ENCODE data around the gene DOCK4. TPM values are rescaled to one million over a fixed set of nuclear protein-coding genes. Genes with fewer than 3 reads are reported as not detected.

DOCK4 gene
- total RNA-seq, 1 donor from 2014 or later = 70.9 TPM

DNA sequence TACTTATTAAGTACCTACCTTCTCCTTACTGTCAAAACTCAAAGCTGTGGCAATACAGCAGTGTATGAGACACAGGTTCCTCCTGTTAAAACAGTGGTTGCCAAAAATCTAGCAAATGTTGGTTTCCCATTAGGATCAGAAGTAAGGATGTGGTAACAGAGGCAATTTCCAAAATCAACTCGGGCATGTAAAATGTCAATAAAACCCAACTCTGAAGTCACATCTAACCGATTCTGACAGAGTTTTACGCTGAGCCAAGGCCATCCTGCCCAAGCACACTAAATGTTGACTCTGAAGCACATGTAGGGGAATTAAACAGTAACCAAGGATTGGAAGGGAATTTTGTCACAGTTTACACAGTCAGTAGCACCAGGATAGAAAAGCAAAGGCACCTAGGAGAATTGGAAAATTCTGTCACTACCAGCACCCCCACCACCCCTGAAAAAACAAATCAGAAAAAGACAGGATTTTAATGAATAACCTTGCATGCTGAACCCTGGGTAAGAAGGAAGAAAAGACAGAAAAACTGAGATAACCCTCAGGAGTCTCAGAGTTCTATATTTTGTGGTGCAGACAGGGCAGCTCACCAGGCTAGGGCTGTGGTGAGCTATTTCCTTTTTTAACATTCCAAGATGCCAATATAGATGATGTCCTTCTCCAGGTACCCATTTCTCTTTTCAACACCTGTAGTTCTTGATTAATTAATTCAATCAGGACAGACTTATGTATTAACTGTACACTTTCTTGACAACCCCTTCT, 119.5 kb downstream of the DOCK4 start:
- FAIRE-seq (no peak), DNase-seq (ENCODE audit: low spot score in 2 of 2) (no peak)

DNA sequence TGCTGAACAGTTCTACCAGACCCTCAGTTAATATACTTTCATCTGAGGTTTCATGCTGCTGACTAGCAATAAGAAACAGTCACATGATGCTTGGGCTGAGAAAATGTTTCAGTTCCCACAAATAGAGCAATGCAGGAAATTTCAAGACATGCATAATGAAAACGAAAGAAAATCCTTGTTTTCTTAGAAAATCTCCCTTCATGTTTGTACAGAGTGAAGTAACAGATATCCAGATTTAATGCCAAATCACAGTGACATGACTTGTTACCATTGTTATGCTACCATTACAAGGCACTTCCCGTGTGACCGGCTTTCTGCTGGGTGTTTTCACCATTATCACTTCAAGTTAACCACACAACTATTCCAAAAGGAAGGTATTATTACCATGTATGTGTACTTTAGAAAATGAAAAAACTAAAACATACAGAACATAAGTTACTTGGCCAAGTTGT, 121.7 kb downstream of the DOCK4 start:
- FAIRE-seq = no peak
- DNase-seq (ENCODE audit: low spot score in 2 of 2) = no peak

DNA sequence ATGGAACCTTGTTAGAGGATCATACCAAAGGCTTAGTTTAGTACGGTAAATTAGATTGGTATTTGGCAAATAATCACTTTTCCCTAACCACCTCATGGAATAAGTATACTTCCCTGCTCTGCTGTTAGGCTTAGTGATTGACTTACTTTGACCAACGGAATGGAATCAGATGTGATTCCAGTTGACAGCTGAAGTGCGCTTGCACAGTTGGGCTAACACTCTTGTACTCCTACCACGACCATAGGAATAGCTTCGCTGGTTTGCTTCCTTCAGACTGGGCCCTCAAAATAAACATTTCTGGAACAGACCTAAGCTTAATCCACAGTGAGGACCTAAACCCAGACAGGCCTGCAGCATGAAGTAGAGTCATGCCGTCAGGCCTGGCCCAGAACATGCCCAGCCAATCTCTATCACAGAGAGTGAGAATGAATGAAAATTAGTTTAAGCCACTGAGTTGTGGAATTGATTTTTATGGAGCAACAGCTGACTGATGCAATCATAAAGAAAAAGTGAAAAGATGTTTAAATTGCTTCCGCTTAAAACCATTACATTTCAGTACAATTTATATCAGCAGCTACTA, 122.3 kb downstream of the DOCK4 start:
- FAIRE-seq (no peak), DNase-seq (ENCODE audit: low spot score in 2 of 2) (no peak)

DNA sequence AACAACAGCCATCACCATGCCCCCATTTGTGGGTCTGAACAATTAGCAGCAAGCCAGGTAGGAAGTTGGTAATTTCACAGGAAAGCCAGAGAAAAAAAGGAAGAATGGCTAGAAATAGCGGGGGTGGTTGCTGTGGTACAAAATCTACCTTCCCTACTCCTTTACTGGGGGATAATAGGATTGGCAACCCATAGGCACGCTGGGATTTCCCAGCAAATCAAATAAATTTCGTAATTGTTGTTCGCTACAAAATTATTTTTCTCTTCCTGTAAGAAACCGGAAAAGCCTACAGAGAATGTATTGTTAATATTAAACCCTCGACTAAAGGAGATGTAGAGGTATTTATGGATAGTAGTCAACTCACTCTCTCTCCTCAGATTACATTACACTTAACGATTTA, 123.9 kb downstream of the DOCK4 start:
- DNase-seq (ENCODE audit: low spot score in 2 of 2) = no peak
- FAIRE-seq = no peak

DNA sequence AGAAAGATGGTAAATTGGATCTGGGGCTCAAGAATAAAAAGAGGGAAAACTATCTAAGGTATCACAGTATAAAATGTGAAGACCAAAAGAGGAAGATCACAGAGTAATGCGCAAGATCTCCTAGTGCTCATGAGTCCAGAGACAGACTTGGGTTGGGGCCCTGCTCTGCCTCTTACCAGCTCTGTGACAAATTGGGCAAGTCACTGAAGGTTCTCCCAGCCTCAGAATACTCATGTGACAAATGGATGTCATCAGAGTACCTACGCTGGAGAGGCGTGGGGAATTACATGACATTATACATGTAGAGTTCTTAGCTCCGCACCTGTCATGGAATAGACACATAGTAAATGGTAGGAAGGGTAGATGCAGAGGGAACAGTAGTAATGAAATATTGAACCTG, 124.4 kb downstream of the DOCK4 start:
- DNase-seq (ENCODE audit: low spot score in 2 of 2) = no peak
- no peak for FAIRE-seq

DNA sequence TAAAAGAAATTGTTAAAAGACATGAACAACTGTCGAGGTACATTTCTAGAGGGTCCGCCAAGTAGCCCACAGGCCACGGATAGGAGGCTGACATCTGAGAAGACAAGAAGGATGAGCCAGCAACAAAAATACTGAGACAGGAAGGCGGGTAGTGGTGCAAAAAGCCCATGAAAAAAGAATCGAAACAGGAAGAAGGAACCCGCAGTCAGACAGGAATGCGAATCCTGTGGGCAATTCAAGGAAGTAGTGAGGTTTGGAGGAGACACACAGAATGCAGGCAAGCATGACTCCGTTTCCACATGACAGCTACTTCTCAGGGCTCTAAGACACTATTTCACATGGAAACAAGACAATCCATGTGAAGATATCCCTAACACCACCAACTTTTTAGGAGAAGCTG, 125.2 kb downstream of the DOCK4 start:
- DNase-seq (ENCODE audit: low spot score in 2 of 2) (no peak), FAIRE-seq (no peak)

DNA sequence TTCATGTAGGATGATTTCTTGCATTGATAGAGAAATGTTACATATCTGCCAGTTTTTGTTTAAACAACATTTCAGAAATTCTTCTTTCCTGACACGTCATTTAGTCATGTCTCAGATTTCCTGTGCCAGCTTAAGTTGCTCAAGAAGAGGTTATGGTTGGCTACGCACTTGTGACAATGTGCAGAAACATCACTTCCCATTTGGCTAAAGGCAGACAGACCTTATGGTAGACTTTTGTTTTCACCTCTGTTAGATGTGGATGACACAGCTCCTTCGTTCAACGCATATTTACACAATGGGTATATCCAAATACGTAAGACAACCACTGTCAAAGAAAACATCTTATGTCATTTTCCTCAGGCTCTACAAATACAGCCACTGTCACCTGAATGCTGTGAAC, 125.8 kb downstream of the DOCK4 start:
- FAIRE-seq = no peak
- DNase-seq (ENCODE audit: low spot score in 2 of 2) = no peak

DNA sequence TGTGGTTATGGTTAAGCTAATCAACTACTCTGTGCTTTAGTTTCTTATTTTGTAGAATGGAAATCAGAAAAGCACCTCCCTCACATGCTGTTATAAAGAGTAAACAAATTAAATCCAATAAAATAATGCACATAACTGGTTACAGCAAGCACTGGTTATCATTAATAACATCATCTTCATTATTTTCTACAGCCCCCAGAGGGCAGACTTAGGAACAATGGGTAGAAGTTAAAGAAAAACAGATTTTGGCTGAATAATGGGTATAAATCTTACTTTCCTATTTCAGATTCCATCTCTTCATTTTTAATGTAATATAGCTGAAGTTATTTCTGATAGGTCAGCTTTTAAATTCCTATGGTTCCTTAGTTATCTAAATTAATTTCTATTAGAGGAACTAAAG, 126.5 kb downstream of the DOCK4 start:
- DNase-seq (ENCODE audit: low spot score in 2 of 2) = no peak

DNA sequence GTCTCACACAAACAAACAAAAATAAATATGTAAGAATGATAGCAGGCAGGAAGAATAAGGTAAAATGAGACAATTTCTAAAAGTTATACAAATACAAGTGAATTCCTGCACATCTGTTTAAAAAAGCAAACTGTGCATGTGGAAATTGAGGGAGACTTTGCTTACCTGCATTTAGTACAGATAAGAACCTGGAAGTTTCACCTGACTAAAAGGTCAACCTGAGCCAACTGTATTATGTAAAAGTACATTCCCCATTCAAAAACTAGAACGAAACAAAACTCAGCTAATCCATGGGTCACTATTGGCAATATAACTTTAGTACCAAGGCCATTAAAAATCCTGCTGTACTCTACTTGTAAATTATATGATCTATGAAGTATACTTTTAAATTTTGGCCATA, 127.1 kb downstream of the DOCK4 start:
- no peak for FAIRE-seq

More for the DNA sequence above, 126.5 kb downstream of the DOCK4 start:
- no peak for FAIRE-seq

DNA sequence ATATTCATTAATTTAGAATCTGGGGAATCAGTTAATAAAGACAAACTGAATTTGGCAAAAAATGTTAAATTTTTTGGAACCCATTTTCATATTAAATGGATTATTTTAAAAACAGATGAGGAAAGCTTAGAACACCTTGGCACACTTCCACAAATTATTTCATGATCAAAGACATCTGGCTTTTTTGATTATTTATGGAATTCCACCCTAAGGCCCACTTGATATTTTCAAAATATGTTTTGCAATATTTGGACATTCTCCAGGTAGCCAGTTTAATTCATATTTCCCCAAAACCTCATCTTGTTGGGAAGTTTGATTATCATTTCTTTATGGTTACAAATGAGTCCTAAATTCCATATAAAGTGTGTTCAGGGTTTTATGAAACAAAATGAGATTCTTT, 129.9 kb downstream of the DOCK4 start:
- DNase-seq (ENCODE audit: low spot score in 2 of 2) (no peak), FAIRE-seq (no peak)

More for the DNA sequence above, 127.1 kb downstream of the DOCK4 start:
- no peak for DNase-seq (ENCODE audit: low spot score in 2 of 2)

DNA sequence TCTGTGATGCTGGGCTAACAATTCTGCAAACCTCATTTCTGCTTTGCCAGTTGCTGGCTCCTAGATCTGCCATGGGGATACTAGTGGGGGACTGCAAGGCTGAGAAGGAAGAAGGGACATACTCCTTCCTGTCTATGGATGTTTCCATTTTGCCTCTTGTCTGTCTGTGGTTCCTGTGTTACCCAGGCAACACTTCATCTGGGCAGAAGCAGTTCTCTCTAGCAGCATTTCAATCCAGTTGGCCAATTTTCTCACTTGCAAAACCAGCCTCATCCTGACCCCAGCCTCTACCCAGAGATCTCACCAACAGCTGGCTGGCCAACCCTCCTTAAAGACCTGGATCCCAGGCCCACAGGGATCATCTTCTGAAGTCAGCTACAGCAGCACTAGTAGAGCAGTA, 131.7 kb downstream of the DOCK4 start:
- FAIRE-seq (no peak), DNase-seq (ENCODE audit: low spot score in 2 of 2) (no peak)

DNA sequence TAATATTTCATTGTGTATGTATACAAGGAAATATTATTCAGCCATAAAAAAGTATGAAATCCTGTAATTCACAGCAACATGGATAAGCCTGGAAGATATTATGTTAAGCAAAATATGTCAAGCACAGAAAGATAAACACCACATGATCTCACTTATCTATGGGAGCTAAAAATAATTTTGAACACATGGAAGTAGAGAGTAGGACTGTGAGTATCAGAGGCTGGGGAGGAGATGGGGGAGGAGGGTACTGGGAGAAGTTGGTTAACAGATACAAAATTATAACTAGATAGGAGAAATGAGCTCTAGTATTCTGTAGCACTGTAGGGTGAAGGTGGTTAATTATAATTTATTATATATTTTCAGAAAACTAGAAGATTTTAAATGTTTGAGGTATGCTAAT, 132.7 kb downstream of the DOCK4 start:
- DNase-seq (ENCODE audit: low spot score in 2 of 2) (no peak), FAIRE-seq (no peak)

DNA sequence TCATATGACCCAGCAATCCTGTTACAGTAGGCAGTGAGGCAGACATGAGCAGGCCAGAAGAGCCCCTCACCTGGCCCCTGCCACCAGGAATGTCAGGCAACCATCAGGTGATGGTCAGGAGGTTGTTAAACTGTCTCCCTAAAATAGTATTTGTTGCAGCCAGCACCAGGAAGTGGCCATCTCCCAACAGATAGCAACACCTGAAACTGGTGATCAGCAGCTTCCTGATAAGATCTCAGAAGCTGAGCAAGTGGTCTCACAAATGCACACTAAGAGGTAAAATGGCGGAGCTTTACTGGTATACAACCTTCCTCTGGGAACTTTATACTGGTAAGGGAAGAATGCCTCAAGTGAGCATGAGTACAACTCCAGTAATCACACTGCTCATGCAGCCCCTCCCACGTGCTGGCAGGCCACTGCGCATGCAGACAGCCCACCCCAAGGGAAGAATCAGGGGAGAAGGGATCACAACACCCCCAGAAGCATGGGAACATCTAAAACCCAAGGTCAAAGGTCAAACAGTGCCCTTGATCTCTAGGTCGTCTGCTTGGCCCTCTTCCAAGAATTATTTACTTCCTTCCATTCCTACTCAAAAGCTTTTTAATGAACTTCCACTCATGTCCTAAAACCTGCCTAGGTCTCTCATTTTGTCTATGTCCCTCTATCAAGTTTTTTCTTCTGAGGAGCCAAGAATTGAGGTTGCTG, 133.5 kb downstream of the DOCK4 start:
- DNase-seq (ENCODE audit: low spot score in 2 of 2) = no peak
- no peak for FAIRE-seq

DNA sequence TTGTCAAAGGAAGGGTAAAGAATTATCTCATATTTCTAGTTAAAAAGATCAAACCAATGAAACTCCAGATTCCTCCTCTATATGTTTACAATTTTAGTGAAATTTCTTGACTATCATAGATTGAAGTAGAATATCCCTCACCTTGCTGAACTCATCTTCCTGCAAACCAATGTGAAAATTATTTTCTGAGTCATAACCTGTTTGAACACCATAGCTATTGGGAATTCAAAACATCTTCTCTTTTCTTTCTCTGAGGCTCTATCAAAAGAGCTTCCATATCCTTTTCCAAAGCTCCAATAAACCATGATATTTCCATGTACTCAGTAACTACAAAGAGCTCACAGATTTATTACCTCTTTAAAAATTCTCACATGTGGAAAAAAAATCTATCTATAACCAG, 134.3 kb downstream of the DOCK4 start:
- FAIRE-seq (no peak), DNase-seq (ENCODE audit: low spot score in 2 of 2) (no peak)

DNA sequence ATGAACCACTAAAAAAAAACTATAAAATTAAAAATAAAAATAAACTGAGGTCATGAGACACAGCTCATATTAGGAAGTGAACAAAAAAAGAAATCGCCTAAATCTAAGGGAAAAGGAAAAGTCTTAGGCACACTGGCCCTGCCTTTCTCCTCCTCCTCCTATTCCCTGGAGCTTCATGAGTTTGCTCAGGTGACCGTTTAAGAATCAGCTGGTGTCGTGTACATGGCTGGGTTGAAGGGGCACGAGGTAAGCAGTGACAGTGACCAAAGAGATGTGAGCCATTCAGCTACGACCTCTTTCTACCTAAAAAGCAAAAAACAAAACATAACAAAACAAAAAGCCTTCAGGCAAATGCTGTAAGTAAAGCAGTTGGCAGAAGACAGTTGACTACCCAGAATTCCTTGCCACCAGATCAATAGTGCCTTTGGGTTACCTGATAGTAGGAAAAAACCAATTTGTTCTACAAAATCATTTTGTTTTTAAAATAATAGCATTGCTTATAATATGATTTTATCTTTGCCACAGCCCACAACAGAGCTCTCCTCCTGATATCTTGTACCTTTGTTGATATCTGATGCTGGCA, 135.4 kb downstream of the DOCK4 start:
- no peak for DNase-seq (ENCODE audit: low spot score in 2 of 2)
- no peak for FAIRE-seq

DNA sequence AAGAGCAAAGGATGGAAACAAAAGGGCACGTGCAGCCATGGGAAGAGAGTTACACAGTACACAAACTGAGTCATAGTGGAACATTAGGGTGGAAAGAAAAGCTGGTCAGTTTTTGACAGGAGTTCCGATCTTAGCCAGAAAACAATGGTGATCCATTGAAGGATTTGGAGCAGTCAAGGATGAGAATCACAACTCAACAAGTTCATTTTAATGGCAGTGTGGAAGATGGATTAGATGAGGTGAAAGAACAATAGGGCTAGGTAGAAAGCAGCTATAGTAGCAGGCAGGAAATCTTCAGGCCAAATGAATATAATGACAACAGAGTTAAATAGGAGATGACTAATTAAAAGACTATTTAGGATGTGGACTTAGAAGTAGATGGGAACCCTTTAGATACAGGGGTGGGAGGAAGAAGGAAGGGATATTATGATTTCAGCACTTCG, 136.3 kb downstream of the DOCK4 start:
- FAIRE-seq = no peak
- DNase-seq (ENCODE audit: low spot score in 2 of 2) = no peak

DNA sequence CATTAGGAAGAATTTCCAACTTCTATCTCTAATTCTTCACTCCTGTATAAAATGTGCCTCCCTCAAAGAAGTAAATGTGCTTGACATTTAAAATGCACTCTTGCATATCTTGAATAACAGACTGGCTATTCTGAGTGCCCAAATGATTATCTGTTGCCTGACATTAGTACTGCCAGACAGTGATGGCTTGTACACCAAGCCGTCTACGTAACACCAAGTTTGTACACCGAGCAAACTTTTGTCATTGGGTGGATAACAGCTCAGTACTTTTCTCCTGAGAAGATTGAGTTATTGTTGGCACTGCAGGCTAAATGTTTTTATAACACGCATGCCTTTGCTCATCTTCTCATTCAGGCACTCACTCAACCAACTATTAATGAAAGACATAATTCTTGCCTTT, 137.2 kb downstream of the DOCK4 start:
- no peak for FAIRE-seq
- no peak for DNase-seq (ENCODE audit: low spot score in 2 of 2)

DNA sequence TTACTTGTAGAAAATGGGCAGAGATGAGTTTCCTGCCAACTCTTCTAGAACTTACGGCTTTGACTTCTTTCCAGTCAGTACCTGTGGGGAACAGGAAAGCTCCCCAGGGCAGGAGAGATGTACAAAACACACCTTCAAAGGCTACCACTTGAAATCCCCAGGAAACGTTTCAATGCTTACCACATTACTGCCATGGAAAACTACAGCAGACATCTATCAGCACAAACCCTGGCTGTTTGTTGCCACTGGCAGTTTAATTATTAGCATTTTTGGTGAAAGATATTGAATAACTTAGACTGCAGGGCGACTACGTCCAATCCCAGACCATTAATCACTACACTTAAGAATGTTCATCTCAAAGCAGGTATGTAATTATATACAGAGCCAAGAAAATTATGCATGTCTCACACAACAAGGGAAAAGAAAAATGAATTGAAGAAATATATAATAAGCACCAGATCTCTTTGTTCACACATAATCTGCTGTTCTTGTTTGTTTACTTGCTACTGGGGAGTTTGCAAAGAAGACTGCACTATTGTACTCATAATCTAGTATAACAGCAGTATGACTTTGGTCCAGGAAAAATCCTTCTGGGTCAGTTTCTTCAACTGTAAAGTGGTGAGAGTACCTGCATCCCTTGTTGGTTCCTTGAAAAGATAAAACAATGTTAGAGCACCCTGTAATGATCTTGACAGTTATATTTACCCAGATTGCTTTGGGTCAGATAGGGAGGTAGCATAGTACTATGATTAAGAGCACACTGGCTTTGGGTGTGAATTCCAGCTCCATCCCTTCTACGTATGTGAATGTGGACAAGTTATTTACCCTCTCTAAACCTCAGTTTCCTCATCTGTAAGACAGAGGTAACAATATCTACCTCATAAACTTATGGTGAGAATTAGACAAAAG, 138.3 kb downstream of the DOCK4 start:
- FAIRE-seq (no peak), DNase-seq (ENCODE audit: low spot score in 2 of 2) (no peak)

DNA sequence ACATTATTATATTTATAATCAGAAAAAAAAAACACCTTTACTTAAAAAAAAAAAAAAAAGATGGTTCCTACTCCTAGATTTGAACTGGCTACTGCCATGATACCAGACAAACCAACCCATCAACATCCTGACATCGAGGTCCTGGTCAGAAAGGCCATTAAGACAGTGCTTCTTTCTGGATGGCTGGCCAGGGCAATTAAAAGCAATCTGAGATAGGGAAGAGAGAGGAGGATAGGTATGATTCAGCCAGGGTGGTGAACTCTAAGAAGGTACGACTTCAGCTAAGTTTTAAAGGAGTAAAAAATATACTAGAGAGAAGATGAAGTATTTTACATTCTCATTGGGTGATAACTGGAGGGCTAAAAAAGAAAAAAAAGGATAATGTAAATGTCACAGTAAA, 139.0 kb downstream of the DOCK4 start:
- FAIRE-seq (no peak), DNase-seq (ENCODE audit: low spot score in 2 of 2) (no peak)

DNA sequence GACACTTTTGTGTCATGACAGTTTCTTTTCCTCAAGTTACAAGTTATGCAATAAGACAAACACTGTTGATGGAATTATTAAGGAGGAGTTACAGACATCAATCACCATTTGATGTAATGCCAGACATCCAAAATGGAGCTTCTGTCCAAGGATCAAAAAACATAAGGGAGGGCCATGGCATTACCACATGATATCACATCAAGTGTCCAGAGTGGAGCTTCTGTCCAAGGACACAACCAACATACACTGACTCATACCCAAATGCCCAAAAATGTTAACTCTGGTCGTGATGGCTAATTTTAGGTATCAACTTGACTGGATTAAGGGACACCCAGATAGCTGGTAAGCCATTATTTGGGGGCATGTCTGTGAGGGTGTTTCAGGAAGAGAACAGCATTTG, 140.4 kb downstream of the DOCK4 start:
- FAIRE-seq = no peak
- DNase-seq (ENCODE audit: low spot score in 2 of 2) = no peak
